ENCODE data around the gene USP17L19.
"Not testable (repeated sequence)": the region's sequence is repeated elsewhere in the genome, so short reads cannot be mapped to it uniquely, and the experiment has no call there.

DNA sequence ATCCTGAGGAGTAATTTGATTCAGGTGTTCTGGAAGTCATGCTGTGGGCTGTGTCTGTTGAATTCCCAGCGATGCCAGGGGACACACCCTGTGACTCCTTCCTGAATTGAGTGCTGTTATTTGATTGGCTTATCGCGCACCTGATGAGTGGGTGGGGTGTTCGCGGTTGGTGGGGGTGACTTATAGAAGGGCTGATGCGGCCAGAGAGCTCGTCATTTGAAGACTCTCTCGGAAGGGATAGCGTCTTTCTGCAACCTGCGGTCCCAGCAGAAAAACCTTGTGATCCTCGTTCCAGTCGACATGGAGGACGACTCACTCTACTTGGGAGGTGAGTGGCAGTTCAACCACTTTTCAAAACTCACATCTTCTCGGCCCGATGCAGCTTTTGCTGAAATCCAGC, 14.1 kb downstream of the USP17L19 start, which contains the start of gene USP17L22:
- not testable (repeated sequence) for TF ChIP-seq CTCF (IDR thresholded peaks at IDR 0.05); POLR2AphosphoS5 (IDR thresholded peaks at IDR 0.05; ENCODE audit: low read depth, low read length)
- TF ChIP-seq, protein P1, sequence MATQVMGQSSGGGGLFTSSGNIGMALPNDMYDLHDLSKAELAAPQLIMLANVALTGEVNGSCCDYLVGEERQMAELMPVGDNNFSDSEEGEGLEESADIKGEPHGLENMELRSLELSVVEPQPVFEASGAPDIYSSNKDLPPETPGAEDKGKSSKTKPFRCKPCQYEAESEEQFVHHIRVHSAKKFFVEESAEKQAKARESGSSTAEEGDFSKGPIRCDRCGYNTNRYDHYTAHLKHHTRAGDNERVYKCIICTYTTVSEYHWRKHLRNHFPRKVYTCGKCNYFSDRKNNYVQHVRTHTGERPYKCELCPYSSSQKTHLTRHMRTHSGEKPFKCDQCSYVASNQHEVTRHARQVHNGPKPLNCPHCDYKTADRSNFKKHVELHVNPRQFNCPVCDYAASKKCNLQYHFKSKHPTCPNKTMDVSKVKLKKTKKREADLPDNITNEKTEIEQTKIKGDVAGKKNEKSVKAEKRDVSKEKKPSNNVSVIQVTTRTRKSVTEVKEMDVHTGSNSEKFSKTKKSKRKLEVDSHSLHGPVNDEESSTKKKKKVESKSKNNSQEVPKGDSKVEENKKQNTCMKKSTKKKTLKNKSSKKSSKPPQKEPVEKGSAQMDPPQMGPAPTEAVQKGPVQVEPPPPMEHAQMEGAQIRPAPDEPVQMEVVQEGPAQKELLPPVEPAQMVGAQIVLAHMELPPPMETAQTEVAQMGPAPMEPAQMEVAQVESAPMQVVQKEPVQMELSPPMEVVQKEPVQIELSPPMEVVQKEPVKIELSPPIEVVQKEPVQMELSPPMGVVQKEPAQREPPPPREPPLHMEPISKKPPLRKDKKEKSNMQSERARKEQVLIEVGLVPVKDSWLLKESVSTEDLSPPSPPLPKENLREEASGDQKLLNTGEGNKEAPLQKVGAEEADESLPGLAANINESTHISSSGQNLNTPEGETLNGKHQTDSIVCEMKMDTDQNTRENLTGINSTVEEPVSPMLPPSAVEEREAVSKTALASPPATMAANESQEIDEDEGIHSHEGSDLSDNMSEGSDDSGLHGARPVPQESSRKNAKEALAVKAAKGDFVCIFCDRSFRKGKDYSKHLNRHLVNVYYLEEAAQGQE (IDR thresholded peaks at IDR 0.05; ENCODE audit: insufficient read depth in 1 of 2, low read depth in 2 of 2, low read length in 1 of 2) = not testable (repeated sequence)
